HepG2 (cell line): ENCODE results near the gene C1QTNF12. TPM values are rescaled to one million over a fixed set of nuclear protein-coding genes. Genes with fewer than 3 reads are reported as not detected.

ENCODE experiments used
- ATAC-seq: fragments of 200-7000 bp; cut with Tn5 transposase; 3 replicates; pipeline ENCODE4 v1.9.1; 2020; ENCODE audit warnings: mild to moderate bottlenecking, moderate library complexity
- BruUV-seq: library from RNA; stranded (reverse); fragments of 400-500 nt; replicated peaks from 2 replicates; lab custom pipeline; 2021; lab: Mats Ljungman, UMichigan
- CTCF ChIA-PET: fragments of 300-600 bp; formaldehyde crosslinking; extraction: SDS; loops from one replicate; lab custom pipeline; 2021; ENCODE audit warnings: low total read pairs, inconsistent platforms, low intra/inter-chr PET ratio; lab: Yijun Ruan, JAX
- POLR2A ChIA-PET: fragments of 350-600 bp; sonication (Branson Sonifier 250); formaldehyde crosslinking; loops from one replicate; lab custom pipeline; 2020; ENCODE audit warnings: antibody characterized with exemption, inconsistent platforms; lab: Yijun Ruan, JAX
- DNase-seq: peaks from one replicate; pipeline ENCODE4 v3.0.0-alpha.2; 2015; ENCODE audit warnings: low spot score
- FAIRE-seq: peaks from 3 replicates; lab custom pipeline; 2011; peaks lifted over from hg19 to GRCh38; lab: Jason Lieb, UNC
- H2AFZ ChIP-seq: one replicate; pipeline ENCODE4 v1.6.1; 2011; ENCODE audit warnings: low read length, inconsistent platforms
- H3K27ac ChIP-seq: fragments of 300-600 bp; 3 replicates; pipeline ENCODE4 v1.8.0; 2011; ENCODE audit warnings: mixed run types, mild to moderate bottlenecking, mixed read lengths, low read length, inconsistent platforms; ENCODE audit not compliant: insufficient read depth; ENCODE audit errors: extremely low read length
- H3K27me3 ChIP-seq, 2 experiments: fragments of 200-600 bp in 1 of 2; 2 replicates in 1 of 2; 3 replicates in 1 of 2; pipeline versions ENCODE4 v1.6.0 to v1.8.0; 2011; ENCODE audit warnings: low read length in 2 of 2, mild to moderate bottlenecking in 2 of 2, moderate library complexity in 2 of 2, inconsistent platforms in 1 of 2; ENCODE audit not compliant: insufficient read depth in 2 of 2, control insufficient read depth in 1 of 2
- H3K36me3 ChIP-seq, 2 experiments: fragments of 200-600 bp in 1 of 2; replicated peaks in 1 of 2; 2 replicates in 1 of 2; 3 replicates in 1 of 2; pipeline versions ENCODE4 v1.5.1 to v1.8.0; 2011; ENCODE audit warnings: low read length in 2 of 2, inconsistent platforms in 1 of 2; ENCODE audit not compliant: insufficient read depth in 2 of 2, control insufficient read depth in 1 of 2
- H3K4me1 ChIP-seq: 2 replicates; pipeline ENCODE4 v1.5.1; 2012; ENCODE audit warnings: low read length, inconsistent platforms; ENCODE audit not compliant: insufficient read depth
- H3K4me2 ChIP-seq: 2 replicates; pipeline ENCODE4 v1.6.0; 2011; ENCODE audit warnings: low read depth, low read length, inconsistent platforms
- H3K4me3 ChIP-seq, 3 experiments: fragments of 200-600 bp in 1 of 3; sonication (generic), shearing (Covaris generic) in 1 of 3; replicated peaks in 1 of 3; 2 replicates each; pipeline ENCODE4 v1.5.1; 2011 to 2016; ENCODE audit warnings: low read length in 3 of 3, inconsistent platforms in 2 of 3, low read depth in 2 of 3, mild to moderate bottlenecking in 2 of 3, control low read depth in 1 of 3, mixed read lengths in 1 of 3; ENCODE audit not compliant: insufficient read depth in 1 of 3
- H3K79me2 ChIP-seq: one replicate; pipeline ENCODE4 v1.6.1; 2011; ENCODE audit warnings: low read length, inconsistent platforms; ENCODE audit not compliant: insufficient read depth
- H3K9ac ChIP-seq: 2 replicates; pipeline ENCODE4 v1.6.0; 2011; ENCODE audit warnings: mild to moderate bottlenecking, low read depth, low read length, inconsistent platforms; ENCODE audit not compliant: insufficient read depth
- H3K9me3 ChIP-seq: 2 replicates; pipeline ENCODE4 v1.5.1; 2012; ENCODE audit warnings: mild to moderate bottlenecking, low read length
- H4K20me1 ChIP-seq: 2 replicates; pipeline ENCODE4 v1.6.0; 2011; ENCODE audit warnings: inconsistent platforms, mild to moderate bottlenecking, low read length, moderate library complexity; ENCODE audit not compliant: insufficient read depth
- ARHGAP35 ChIP-seq: sonication (generic); formaldehyde crosslinking; IDR thresholded peaks from 2 replicates; pipeline ENCODE4 v1.9.0; 2022; ENCODE audit warnings: mild to moderate bottlenecking, inconsistent platforms, moderate library complexity, missing genetic modification reagents, borderline replicate concordance
- ATF2 ChIP-seq: sonication (generic); formaldehyde crosslinking; IDR thresholded peaks from 2 replicates; pipeline ENCODE4 v1.4.0; 2020; ENCODE audit warnings: missing genetic modification reagents
- CREB3 ChIP-seq: sonication (generic); formaldehyde crosslinking; IDR thresholded peaks from 2 replicates; pipeline ENCODE4 v1.5.0; 2020; ENCODE audit warnings: missing genetic modification reagents
- GLI4 ChIP-seq: sonication (generic); formaldehyde crosslinking; IDR thresholded peaks from 2 replicates; pipeline ENCODE4 v1.5.1; 2020; ENCODE audit warnings: missing genetic modification reagents, mild to moderate bottlenecking, moderate library complexity, borderline replicate concordance
- NCOA1 ChIP-seq: sonication (generic); formaldehyde crosslinking; IDR thresholded peaks from 2 replicates; pipeline ENCODE4 v1.9.0; 2021; ENCODE audit warnings: missing genetic modification reagents
- REST ChIP-seq, 2 experiments: IDR thresholded peaks; 2 replicates each; pipeline ENCODE4 v1.6.1; 2011 to 2012; ENCODE audit warnings: low read length in 2 of 2, borderline replicate concordance in 1 of 2, low read depth in 1 of 2, mild to moderate bottlenecking in 1 of 2, moderate library complexity in 1 of 2
- ZBTB37 ChIP-seq: sonication (generic); formaldehyde crosslinking; IDR thresholded peaks from 2 replicates; pipeline ENCODE4 v1.4.0; 2020; ENCODE audit warnings: mild to moderate bottlenecking, missing genetic modification reagents
- ZMYM3 ChIP-seq: sonication (generic); formaldehyde crosslinking; IDR thresholded peaks from 2 replicates; pipeline ENCODE4 v1.5.1; 2020; ENCODE audit warnings: mild to moderate bottlenecking, missing genetic modification reagents
- ZNF274 ChIP-seq: sonication (generic); formaldehyde crosslinking; IDR thresholded peaks from 2 replicates; pipeline ENCODE4 v1.5.1; 2020; ENCODE audit warnings: mild to moderate bottlenecking, missing genetic modification reagents
- ZNF709 ChIP-seq: sonication (generic); formaldehyde crosslinking; IDR thresholded peaks from 2 replicates; pipeline ENCODE4 v1.5.0; 2020; ENCODE audit warnings: mild to moderate bottlenecking, missing genetic modification reagents
- ZNF891 ChIP-seq: sonication (generic); formaldehyde crosslinking; IDR thresholded peaks from 2 replicates; pipeline ENCODE4 v1.5.0; 2020; ENCODE audit warnings: mild to moderate bottlenecking, missing genetic modification reagents
- WGBS: methylation state at CpG from one replicate; pipeline ENCODE4 v1.1.6; 2017; ENCODE audit warnings: low lambda C conversion rate; 5-methylcytosine and 5-hydroxymethylcytosine counted together
- in situ Hi-C: cut with HindIII; loops from 2 replicates; pipeline ENCODE4 v1.10.0; 2017; ENCODE audit warnings: low pct_unique_long_range_greater_than_20kb; ENCODE audit not compliant: extremely low pct_ligation_motif_present
- intact Hi-C: fragments of 100-400 bp; cut with micrococcal nuclease; formaldehyde crosslinking; loops from one replicate; pipeline ENCODE4 v1.10.0; 2022; ENCODE audit not compliant: unreplicated experiment
- polyA plus RNA-seq, 8 experiments: library from polyadenylated mRNA; depleted of rRNA in 3 of 8; stranded (reverse) in 7 of 8; unstranded in 1 of 8; fragments of >200 nt; fragmentation: Illumina TruSeq in 4 of 8; extraction: Trizol in 4 of 8; gene quantifications; 2 replicates each; pipeline versions ENCODE4 v1.2.1 to v1.2.3, GENCODE V29; 2011 to 2016; ENCODE audit warnings: low read depth in 4 of 8, missing spikeins in 1 of 8, mixed read lengths in 1 of 8; ENCODE audit not compliant: insufficient read depth in 1 of 8
- total RNA-seq, 5 experiments: library from RNA; depleted of rRNA; stranded (reverse); fragments of >200 nt; fragmentation: Illumina TruSeq; extraction: Trizol; gene quantifications; 2 replicates each; pipeline ENCODE4 v1.2.3, GENCODE V29; 2016; ENCODE audit warnings: low read depth in 1 of 5

The C1QTNF12 gene
- total and polyA plus RNA-seq, 2 of the 13 experiments (the other 11 are each of a cell fraction or from before 2014, with no cell fraction given) = 0.18 to 0.64 TPM

- TF ChIP-seq GLI4 (0 out of 2 replicates have a peak, but pooled peaks have one; percentile 3), CREB3 (0 out of 2 replicates have a peak, but pooled peaks have one; percentile 17), ZNF891 (0 out of 2 replicates have a peak, but pooled peaks have one; percentile 6), ZNF274 (CRISPR knock-in tag) (peak; percentile 22; the same call in 1 of the 2 replicates)
These were observed 7.8 kb downstream of the C1QTNF12 start (continued) for GRCh38 chr1:1238702-1239178.

GRCh38 chr1:1237874-1238701, 8.4 kb downstream of the C1QTNF12 start:
- POLR2A ChIA-PET = interaction anchor here (0.6 to 3.3 kb wide), 12 partner anchors 14 to 218 kb away, joined by 3 to 26 read pairs (median 6); partner anchors contain the start of genes AGRN and UBE2J2
- DNase-seq = peak; percentile 84
- TF ChIP-seq ZMYM3 (CRISPR knock-in tag) (0 out of 2 replicates have a peak, but pooled peaks have one; percentile 28), ZBTB37 (peak; percentile 44; the same call in 1 of the 2 replicates), NCOA1 (CRISPR knock-in tag) (peak; percentile 80; the same call in 1 of the 2 replicates), ATF2 (CRISPR knock-in tag) (0 out of 2 replicates have a peak, but pooled peaks have one; percentile 28), REST (IDR thresholded peaks at IDR 0.05; ENCODE audit: borderline replicate concordance in 1 of 2, low read depth in 1 of 2, low read length in 2 of 2) (no peak), ZNF709 (peak; percentile 71), ARHGAP35 (CRISPR knock-in tag) (0 out of 2 replicates have a peak, but pooled peaks have one; percentile 15)

More at GRCh38 chr1:1237874-1238701, 8.4 kb downstream of the C1QTNF12 start:
- WGBS = 0% methylated on average over 5 of the region's 48 CpGs
- intact Hi-C loops (loop anchor here (10.0 kb wide), 2 partner anchors 63 to 233 kb away; partner anchors contain the start of genes HES4 and TTLL10), in situ Hi-C loops (no loop called here)
- Histone ChIP-seq H3K9ac (peak overlapping the region; percentile 62), H3K36me3 (no peaks in the 10 kb centered on the region), H3K27me3 (no peaks in the 10 kb centered on the region; a peak in 1 of 5 replicates), H3K27ac (peak overlapping the region; percentile 48), H3K9me3 (no peaks in the 10 kb centered on the region), H4K20me1 (no peaks in the 10 kb centered on the region), H2AFZ (no peak overlapping the region), H3K79me2 (no peaks in the 10 kb centered on the region), H3K4me3 (peak overlapping the region; percentile 39 to 80 (median 47)), H3K4me2 (peak overlapping the region; percentile 87), H3K4me1 (peaks cover 80% of the 10 kb centered on the region)
- CTCF ChIA-PET = no interaction called here
- BruUV-seq = no TSS peak
- FAIRE-seq (no peak), ATAC-seq (peak; percentile 58)
